AG09309 (cell line): Measurements from ENCODE around the gene SRCAP.
"Not testable (repeated sequence)": the region's sequence is repeated elsewhere in the genome, so short reads cannot be mapped to it uniquely, and the experiment has no call there.

Source experiments
- DNase-seq: peaks from one replicate; pipeline ENCODE4 v3.0.0-alpha.2; 2010; ENCODE audit warnings: low read depth
- H3K4me3 ChIP-seq: 2 replicates; pipeline ENCODE4 v1.5.1; 2011; ENCODE audit warnings: mild to moderate bottlenecking, low read depth, low read length, moderate library complexity; ENCODE audit not compliant: control insufficient read depth
- CTCF ChIP-seq: IDR thresholded peaks from 2 replicates; pipeline ENCODE4 v1.5.1; 2011; ENCODE audit warnings: mild to moderate bottlenecking, low read depth, low read length, inconsistent platforms; ENCODE audit not compliant: insufficient read depth, control insufficient read depth; ENCODE audit errors: missing control alignments

SRCAP gene

DNA sequence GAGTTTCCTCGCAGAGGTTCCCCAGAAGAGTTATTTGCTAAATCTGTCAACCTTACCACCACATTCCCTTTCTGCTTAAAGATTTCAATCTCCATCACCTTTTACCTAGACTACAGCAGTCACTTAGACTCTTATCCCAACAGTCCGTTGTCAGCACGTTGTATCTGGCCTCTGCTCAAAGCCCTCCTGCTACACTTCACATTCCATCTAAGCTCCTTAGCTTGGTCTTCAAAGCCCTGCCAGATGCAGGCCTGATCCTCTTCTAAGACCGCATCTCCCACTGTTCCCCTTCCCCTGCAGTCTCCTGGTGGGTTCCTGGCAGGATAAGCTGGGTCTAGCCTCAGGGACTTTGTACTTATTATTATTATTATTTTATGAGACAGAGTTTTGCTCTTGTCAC lies 10.3 kb upstream of the SRCAP start:
- H3K4me3 ChIP-seq = no peak overlapping the region
- no peak for DNase-seq
- TF ChIP-seq CTCF = no peak

DNA sequence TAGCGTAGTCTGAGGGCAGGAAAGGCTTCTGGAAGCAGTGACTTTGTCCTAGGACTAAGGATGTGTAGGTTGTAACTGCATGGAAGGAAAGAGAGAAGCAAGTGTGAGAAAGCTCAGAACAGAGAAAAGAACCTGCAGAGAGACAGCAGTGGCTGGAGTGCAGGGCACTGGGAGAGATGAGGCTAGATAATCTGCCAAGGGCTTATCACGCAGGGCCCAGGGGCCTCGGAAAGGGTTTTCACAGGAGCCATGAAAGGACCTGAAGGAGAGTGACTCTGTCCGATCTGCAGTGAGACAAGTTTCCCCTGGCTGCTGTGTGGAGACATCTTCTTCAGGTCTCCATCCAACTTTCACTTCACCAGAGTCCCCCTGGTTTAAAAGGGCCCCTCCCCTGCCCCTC lies 7.1 kb upstream of the SRCAP start:
- no peak overlapping the region for H3K4me3 ChIP-seq
- DNase-seq = no peak
- no peak for TF ChIP-seq CTCF

- H3K4me3 ChIP-seq = no peak overlapping the region
- DNase-seq = no peak
- no peak for TF ChIP-seq CTCF
Observed at GRCh38 chr16:30692396-30693064, 6.4 kb upstream of the SRCAP start.

DNA sequence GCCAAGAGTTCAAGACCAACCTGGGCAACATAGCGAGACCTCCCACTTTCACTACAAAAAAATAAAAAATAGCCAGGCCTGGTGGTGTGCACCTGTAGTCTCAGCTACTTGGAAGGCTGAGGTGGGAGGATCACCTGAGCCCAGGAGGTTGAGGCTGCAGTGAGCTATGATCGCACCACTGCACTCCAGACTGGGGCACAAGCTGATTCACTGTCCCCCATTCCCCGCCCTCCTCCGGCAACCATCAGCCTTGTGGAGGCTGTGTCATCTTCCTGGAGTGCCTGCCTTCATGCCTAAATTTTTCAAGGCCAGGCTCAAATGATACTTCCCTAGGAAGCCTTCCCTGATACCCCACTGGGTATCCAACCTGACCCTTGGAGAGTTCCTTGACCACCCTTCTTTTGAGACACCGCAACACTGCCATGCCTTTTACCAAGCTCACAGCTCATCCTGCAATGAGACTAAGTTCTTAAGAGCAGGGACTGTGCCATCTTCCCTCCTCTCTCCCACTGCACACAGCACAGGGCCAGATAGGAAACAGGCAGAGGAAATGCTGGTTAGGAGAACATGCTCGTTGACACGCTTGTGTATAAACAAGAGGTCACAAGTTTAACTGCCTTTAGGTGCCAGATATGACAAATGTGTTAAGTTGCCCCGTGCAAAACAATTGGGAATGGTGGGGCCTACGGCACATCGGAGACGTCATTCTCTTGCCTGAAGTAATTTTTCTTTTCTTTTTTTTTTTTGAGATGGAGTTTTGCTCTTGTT lies 3.9 kb upstream of the SRCAP start:
- no peak overlapping the region for H3K4me3 ChIP-seq
- no peak for DNase-seq
- TF ChIP-seq CTCF = no peak

DNA sequence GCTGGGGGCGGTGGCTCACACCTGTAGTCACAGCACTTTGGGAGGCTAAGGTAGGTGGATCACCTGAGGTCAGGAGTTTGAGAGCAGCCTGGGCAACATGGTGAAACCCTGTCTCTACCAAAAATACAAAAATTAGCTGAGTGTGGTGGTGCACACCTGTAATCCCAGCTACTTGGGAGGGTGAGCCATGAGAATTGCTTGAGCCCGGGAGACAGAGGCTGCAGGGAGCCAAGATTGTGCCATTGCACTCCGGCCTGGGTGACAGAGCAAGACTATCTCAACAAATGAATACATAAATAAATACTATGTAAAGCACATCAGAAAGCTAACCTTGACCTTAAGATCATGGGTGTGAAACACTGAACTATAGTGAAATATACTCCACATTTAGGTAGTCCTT lies 2.3 kb upstream of the SRCAP start:
- not testable (repeated sequence) for DNase-seq, H3K4me3 ChIP-seq

- no peak for TF ChIP-seq CTCF
- H3K4me3 ChIP-seq = peak overlapping the region; percentile 82
- DNase-seq = no peak
Observed at GRCh38 chr16:30697264-30698138, 1.5 kb upstream of the SRCAP start.
